Type B pancreatic cell (in vitro differentiated cells): ENCODE results near the gene TAP1. TPM values are rescaled to one million over a fixed set of nuclear protein-coding genes. Genes with fewer than 3 reads are reported as not detected.
A peak's percentile ranks its signal among the peaks of the same experiment; 100 is the strongest.
"Not testable (repeated sequence)": the region's sequence is repeated elsewhere in the genome, so short reads cannot be mapped to it uniquely, and the experiment has no call there.

Experiments
- DNase-seq: peaks from one replicate; pipeline ENCODE4 v3.0.0; 2021; ENCODE audit warnings: mixed read lengths; ENCODE audit not compliant: unreplicated experiment; ENCODE audit errors: extremely low spot score
- H3K27ac Mint-ChIP-seq: 2 replicates; pipeline ENCODE4 v1.8.0; 2021; ENCODE audit warnings: mild to moderate bottlenecking, mixed read lengths
- H3K27me3 Mint-ChIP-seq: 2 replicates; pipeline ENCODE4 v1.8.0; 2021; ENCODE audit warnings: mixed read lengths
- H3K36me3 Mint-ChIP-seq: 2 replicates; pipeline ENCODE4 v1.8.0; 2021; ENCODE audit warnings: mixed read lengths
- H3K4me1 Mint-ChIP-seq: one replicate; pipeline ENCODE4 v1.8.0; 2021; ENCODE audit warnings: mixed read lengths; ENCODE audit not compliant: unreplicated experiment
- H3K4me3 Mint-ChIP-seq: 2 replicates; pipeline ENCODE4 v1.8.0; 2021; ENCODE audit warnings: mild to moderate bottlenecking, mixed read lengths
- H3K9me3 Mint-ChIP-seq: 2 replicates; pipeline ENCODE4 v1.8.0; 2021; ENCODE audit warnings: mixed read lengths
- CTCF ChIP-seq: fragments of 200-600 bp; sonication (generic); conservative IDR thresholded peaks from 2 replicates; pipeline ENCODE4 v1.5.0; 2021; ENCODE audit warnings: antibody characterized with exemption, mild to moderate bottlenecking
- total RNA-seq: library from RNA; stranded (reverse); gene quantifications from 2 replicates; pipeline ENCODE4 v1.2.1, GENCODE V29; 2021; ENCODE audit warnings: low replicate concordance

The TAP1 gene
- total RNA-seq, 1 donor from 2014 or later = 16.7 TPM

DNA sequence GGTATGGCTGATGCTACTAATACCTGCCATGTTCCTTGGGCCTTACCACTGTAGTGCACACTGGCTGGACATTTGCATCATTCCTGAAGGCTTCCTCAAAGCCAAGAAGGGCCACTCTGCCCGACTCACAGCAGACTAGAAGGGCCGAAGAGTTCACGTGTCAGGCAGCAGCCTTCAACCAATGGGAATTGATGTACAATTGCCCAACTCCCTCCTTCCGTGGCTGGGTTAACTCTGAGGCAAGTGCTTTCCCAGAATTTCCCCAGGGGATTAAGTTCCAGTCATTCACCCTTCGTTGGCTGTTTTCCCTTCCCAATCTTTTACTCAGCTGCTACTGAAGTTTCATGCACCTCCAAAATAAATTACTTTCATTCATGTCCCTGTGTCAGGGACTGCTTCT, 30.3 kb upstream of the TAP1 start:
- peaks cover 52% of the 10 kb centered on the region for H3K27me3 Mint-ChIP-seq

DNA sequence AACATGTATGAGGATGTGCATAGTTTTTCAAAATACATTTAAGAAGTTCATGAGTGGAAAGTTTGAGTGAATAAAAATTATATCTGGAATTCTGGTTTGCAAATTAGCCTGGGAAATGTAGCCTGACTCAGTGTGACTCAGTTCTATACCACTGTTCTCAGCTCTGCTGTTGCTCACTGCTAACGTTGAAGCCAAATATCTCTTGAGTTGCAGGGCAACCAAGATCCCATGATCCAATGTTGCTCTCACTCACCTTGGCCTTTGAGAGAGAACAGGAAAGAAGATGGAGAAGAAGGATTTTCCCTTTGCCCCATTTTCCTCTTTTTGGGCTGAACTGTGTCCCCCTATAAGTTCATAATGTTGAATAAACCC, 29.4 kb upstream of the TAP1 start:
- no peak overlapping the region for H3K4me3 Mint-ChIP-seq
- H3K27ac Mint-ChIP-seq = no peak overlapping the region
- TF ChIP-seq CTCF = no peak
- H3K4me1 Mint-ChIP-seq = no peaks in the 10 kb centered on the region
- no peak for DNase-seq
- H3K27me3 Mint-ChIP-seq = peaks cover 52% of the 10 kb centered on the region
- H3K36me3 Mint-ChIP-seq = no peaks in the 10 kb centered on the region
- no peaks in the 10 kb centered on the region for H3K9me3 Mint-ChIP-seq

More for the DNA sequence above, 30.3 kb upstream of the TAP1 start:
- no peaks in the 10 kb centered on the region for H3K36me3 Mint-ChIP-seq
- no peaks in the 10 kb centered on the region for H3K9me3 Mint-ChIP-seq
- H3K4me3 Mint-ChIP-seq = no peak overlapping the region
- H3K4me1 Mint-ChIP-seq = no peaks in the 10 kb centered on the region
- no peak for TF ChIP-seq CTCF
- no peak for DNase-seq
- no peak overlapping the region for H3K27ac Mint-ChIP-seq

DNA sequence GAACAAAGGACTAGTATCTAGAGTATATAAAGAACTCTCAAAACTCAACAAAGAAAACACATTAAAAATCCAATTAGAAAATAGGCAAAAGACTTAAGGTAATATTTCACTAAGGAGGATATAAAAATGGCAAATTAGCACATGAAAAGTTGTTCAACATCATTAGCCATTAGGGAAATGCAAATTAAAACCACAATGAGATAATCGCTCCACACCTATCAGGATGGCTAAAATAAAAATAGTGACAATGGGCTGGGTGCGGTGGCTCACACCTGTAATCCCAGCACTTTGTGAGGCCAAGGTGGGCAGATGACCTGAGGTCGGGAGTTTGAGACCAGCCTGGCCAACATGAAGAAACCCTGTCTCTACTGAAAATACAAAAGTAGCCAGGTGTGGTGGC, 27.5 kb upstream of the TAP1 start:
- not testable (repeated sequence) for H3K36me3 Mint-ChIP-seq, H3K9me3 Mint-ChIP-seq, H3K27ac Mint-ChIP-seq, H3K4me3 Mint-ChIP-seq, DNase-seq, H3K4me1 Mint-ChIP-seq
- peaks cover 59% of the 10 kb centered on the region for H3K27me3 Mint-ChIP-seq

- H3K27ac Mint-ChIP-seq = no peak overlapping the region
- no peaks in the 10 kb centered on the region for H3K9me3 Mint-ChIP-seq
- TF ChIP-seq CTCF = no peak
- H3K27me3 Mint-ChIP-seq = peaks cover 62% of the 10 kb centered on the region
- DNase-seq = no peak
- no peaks in the 10 kb centered on the region for H3K4me1 Mint-ChIP-seq
- H3K4me3 Mint-ChIP-seq = no peak overlapping the region
- no peaks in the 10 kb centered on the region for H3K36me3 Mint-ChIP-seq
Observed at GRCh38 chr6:32879691-32880090, 26.2 kb upstream of the TAP1 start.

GRCh38 chr6:32876603-32877002, 23.1 kb upstream of the TAP1 start:
- H3K27ac Mint-ChIP-seq = no peak overlapping the region
- H3K27me3 Mint-ChIP-seq = peaks cover 66% of the 10 kb centered on the region
- no peak overlapping the region for H3K4me3 Mint-ChIP-seq
- no peaks in the 10 kb centered on the region for H3K9me3 Mint-ChIP-seq
- no peaks in the 10 kb centered on the region for H3K36me3 Mint-ChIP-seq
- TF ChIP-seq CTCF = no peak
- no peaks in the 10 kb centered on the region for H3K4me1 Mint-ChIP-seq
- no peak for DNase-seq

DNA sequence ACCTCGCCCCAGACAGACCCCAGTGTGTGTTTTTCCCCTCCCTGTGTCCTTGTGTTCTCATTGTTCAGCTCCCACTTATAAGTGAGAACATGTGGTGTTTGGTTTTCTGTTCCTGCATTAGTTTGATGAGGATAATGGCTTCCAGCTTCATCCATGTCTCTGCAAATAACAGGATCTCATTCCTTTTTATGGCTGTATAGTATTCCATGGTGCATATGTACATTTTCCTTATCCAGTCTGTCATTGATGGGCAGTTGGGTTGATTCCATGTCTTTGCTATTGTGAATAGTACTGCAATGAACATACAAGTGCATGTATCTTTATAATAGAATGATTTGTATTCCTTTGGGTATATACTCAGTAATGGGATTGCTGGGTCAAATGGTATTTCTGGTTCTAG, 20.4 kb upstream of the TAP1 start:
- not testable (repeated sequence) for H3K4me3 Mint-ChIP-seq, H3K36me3 Mint-ChIP-seq, H3K4me1 Mint-ChIP-seq, H3K27ac Mint-ChIP-seq, DNase-seq, H3K9me3 Mint-ChIP-seq
- H3K27me3 Mint-ChIP-seq = peaks cover 74% of the 10 kb centered on the region

GRCh38 chr6:32868257-32868788, 14.8 kb upstream of the TAP1 start:
- Mint-ChIP-seq H3K4me3 (no peak overlapping the region), H3K36me3 (no peaks in the 10 kb centered on the region), H3K27me3 (peaks cover 66% of the 10 kb centered on the region), H3K4me1 (no peaks in the 10 kb centered on the region), H3K9me3 (no peaks in the 10 kb centered on the region), H3K27ac (no peak overlapping the region)
- peak; percentile 98 for TF ChIP-seq CTCF
- DNase-seq = no peak
